Activated gamma-delta T cell treated with Interleukin-2 at 50 U/mL for 16 hours (primary cell): ENCODE measurements around the gene MAGI2.
"Not testable (repeated sequence)": the region's sequence is repeated elsewhere in the genome, so short reads cannot be mapped to it uniquely, and the experiment has no call there.

Source experiments
- DNase-seq: peaks from one replicate; pipeline ENCODE4 v3.0.0-alpha.2; 2020

Gene MAGI2

DNA sequence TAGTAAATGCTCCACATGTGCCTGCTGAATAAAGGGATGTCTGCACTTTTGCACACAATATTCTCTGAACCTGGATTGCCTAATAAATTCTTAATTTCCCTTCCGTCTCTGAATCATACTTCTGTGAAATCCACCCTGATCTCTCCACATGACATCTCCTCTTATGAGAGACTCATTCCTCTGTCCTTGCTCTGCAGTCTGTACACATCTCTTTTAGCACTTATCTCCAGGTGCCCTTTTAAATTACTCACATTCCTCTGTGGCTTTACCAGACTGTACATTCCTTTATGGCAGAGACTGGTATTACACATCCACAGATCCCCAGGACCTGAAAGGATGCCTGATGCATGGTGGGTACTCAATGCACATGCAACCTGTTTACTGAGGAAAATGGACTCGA, 1127.3 kb downstream of the MAGI2 start:
- DNase-seq = no peak

DNA sequence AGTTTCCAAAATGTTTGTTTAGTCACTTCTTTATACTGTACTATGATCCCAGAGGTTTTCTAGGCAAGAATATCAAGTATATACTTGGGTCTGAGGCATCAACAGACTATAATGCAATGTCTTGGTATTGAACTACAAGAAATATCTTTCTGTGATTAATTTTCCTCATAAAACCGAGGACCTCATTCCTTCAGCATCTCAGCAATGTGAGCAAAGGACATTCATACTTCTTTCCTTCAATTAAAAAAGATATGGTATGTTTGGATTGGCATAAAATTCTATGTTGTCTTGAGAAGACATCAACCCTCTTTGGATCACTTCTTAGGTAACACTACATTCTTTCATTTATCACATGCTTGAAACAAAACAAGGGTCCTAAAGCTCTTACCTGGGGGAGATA, 1130.3 kb downstream of the MAGI2 start:
- DNase-seq = no peak

DNA sequence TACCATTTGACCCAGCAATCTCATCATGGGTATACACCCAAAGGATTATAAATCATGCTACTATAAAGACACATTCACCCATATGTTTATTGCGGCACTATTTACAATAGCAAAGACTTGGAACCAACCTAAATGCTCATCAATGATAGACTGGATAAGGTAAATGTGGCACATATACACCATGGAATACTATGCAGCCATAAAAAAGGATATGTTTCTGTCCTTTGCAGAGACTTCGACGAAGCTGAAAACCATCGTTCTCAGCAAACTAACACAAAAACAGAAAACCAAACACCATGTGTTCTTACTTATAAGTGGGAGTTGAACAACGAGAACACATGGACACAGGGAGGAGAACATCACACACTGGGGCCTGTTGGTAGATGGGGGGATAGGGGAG, 1131.2 kb downstream of the MAGI2 start:
- not testable (repeated sequence) for DNase-seq

DNA sequence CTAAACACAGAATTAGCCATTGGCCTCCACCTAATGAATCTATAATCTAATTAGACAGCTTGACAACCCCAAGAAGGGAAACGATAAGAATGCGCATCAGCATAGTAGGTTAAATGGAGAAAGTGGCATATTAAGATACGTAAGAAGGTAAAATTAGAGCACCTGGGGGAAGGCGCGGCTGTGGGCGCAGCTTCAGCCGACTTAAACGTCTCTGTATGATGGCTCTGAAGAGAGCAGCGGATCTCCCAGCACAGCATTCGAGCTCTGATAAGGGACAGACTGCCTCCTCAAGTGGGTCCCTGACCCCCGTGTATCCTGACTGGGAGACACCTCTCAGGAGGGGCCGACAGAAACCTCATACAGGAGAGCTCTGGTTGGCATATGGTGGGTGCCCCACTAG, 1136.1 kb downstream of the MAGI2 start:
- no peak for DNase-seq

DNA sequence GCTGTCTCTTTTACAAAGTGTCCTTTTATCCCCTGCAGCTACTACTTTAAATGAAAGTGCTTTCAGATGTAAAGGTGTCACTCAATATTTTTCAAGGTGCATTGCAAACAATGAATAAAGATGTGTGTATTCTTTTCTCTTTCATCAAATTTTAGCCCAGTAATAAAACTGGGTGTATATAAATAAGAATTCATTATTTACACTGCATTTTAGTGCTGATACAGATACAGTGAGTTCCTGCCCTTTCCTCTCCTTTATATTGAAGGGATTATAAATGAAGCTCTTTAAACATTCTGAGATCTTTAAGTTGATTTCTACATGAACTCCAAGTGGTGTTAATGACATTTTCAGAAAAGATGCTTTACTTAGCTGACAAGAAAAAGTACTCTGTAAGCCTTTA, 1137.4 kb downstream of the MAGI2 start:
- no peak for DNase-seq

DNA sequence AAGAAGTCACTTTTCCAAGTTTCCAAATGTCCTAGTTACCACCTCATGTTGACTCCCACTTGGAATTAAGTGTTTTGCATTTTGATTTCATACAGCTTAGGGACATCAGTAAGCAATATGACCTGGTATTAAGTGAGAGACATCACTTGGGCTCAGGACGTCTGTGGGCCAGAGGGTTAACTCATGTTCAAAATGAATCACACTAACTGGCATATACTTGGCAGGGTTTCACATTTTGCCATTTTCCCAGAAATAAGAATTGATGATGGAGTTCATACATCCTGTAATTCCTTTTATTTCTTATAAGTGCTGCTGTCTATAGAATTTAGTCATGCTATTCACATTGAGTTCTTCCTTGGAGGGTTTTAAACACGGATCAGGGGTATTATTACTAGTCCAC, 1138.3 kb downstream of the MAGI2 start:
- DNase-seq = no peak

DNA sequence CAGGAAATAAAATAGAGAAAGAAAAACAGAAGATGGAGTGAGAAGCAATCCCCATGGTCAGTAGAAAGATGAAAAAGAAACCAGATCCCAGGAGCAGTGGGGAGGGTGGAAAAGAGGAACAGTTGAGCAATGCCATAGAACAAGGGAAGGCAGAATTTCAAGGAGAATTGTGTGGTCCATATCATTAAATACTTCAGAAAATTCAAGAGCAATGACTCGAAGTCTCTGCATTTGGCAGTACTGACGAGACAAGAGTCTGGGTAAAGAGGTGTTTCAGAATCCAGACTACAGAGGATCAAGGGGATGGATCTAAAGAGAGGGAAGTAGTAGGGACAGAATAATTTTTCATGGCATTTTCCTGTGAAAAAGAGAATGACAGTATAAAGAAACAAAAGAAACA, 1142.3 kb downstream of the MAGI2 start:
- DNase-seq = no peak

DNA sequence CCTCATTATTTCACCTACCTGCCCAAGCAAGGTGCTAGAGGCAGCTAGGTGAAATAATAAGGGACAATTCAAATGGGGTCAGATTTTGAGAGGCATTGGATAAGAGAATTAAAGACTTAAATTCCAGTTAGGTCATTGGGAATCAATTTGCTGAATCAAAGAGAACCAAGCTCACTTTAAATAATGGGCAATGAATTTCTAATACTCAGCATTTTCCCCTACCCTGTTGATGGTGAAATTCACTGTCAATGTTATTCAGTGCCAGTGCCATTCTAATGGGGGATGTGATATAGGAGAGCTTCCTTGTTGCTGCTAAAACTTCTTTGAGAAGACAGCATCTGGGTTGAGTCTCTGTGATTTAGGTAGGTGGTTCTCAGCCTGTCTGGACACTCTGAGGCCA, 1145.6 kb downstream of the MAGI2 start:
- DNase-seq = no peak

DNA sequence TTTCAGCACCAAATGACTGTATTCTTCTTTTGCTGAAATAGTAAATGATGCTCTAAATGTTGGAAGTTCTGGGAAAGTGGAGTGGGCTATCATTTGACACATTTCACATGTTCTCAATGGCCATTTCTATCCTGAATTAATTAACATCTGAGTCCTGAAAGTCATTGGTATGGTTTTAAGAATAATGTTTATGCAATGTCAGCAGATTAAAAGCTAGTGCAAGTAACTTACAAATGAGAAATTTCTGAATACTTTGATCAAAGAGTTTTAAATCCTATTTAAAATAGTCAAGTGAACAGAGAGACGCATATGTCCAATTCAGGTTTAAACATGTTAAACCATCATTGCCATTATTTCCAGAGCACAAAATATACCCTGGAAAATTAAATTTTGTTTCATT, 1146.8 kb downstream of the MAGI2 start:
- no peak for DNase-seq

DNA sequence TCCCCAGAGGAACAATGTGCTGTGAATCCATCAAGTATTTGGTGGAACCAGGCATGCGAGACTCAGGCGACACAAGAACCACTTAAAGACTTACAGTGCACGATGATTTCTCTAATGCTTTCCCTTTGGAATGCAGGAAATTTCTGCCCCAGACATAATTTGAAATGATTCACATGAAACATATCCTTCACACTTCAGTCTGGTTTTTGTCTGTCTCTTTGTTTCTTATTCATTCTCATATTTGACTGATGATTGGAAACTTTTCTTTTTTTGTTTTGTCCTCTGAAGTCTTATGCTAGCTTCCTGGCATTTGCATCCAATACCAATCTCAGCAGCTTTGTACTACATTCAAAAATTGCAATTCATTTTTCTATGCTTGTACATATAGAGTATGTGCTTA, 1152.1 kb downstream of the MAGI2 start:
- DNase-seq = no peak

DNA sequence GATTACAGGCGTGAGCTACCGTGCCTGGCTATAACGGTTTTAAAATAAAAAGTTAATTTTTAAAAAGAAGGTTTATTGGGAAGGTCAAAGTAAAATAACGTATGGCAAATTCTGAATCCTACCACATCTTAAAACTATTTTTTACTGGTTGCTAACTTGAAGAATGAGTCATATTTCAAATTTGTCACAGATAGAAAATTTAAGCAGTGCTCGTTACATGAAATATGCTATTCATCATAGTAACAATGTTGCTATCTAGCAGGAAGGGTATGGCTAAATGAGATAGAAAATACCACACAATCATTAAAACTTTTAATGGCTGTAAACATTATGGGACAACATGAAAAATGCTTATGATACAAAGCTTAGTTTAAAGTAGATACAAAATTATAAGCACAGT, 1154.4 kb downstream of the MAGI2 start:
- no peak for DNase-seq

DNA sequence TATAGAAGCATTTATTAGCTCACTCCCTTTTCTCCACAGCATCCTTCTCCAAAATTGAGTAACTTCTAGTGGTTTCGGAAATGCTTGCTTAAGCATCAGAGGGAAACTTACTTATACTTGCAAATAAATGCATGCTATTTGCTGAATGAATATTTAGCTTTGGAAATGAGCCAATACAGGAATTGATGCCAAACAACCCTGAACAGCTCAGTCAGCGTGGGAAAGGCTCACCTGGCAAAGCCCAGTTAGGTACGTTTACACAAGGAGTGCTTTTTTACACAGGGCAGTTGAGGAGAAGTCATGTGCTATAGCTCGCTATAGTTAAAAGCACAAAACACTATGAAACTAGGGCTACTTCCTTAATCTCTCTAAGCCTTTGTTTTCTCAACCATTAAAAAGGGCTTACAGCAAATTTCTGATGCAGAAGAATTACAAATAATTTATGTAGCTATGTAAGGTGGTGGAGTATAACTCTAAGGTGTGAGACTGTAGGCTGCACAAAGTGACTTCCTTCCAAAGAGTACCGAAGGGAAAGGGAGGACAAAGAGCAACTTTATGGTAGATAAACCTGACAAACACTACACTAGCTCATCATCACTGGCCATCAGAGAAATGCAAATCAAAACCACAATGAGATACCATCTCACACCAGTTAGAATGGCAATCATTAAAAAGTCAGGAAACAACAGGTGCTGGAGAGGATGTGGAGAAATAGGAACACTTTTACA, 1156.7 kb downstream of the MAGI2 start:
- no peak for DNase-seq

DNA sequence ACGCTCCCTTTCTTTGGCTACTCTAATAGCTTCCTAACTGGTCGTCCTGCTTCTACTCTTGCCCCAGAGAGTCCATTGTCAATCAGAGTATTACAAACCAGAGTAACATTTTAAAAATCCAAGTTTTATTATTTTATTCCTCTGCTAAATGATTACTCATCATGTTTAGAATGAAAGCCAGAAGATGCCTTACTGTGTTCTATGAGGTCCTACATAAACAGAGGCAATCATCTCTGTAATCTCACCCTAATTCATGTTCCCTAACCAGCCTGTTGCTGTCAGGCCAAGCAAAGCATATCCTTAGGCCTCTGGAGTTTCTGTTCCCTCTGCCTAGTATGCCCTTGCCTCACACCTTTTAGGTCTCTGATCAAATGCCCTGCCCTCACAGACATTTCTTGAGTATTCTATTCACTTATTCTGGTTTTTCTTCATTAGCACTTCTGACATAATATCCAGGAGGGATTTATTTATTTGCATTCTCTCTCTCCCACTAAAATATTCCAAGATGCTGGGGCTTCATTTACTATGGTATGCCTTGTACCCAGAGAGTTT, 1157.3 kb downstream of the MAGI2 start:
- no peak for DNase-seq

DNA sequence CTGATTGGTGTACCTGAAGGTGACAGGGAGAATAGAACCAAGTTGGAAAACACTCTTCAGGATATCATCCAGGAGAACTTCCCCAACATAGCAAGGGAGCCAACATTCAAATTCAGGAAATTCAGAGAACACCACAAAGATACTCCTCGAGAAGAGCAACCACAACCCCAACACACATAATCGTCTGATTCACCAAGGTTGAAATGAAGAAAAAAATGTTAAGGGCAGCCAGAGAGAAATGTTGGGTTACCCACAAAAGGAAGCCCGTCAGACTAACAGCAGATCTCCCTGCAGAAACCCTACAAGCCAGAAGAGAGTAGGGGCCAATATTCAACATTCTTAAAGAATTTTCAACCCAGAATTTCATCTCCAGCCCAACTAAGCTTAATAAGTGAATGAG, 1164.0 kb downstream of the MAGI2 start:
- not testable (repeated sequence) for DNase-seq

DNA sequence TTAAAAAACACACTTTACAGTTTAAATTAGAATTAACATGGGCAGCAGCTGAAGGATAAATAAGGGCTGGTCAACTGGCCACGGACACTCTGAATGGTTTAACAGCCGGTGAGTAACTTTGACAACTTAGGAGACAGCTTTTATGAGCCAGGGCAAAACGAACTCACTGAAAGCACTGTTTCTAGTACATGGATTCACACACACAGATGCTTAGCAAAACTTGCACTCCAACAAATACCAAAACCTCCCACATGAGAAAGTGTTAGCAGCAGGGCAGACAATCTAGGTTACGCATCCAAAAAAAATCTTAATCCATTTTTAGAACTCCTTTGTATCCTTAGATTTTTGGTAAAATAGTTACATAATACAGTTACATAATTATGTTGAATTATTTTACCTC, 1168.5 kb downstream of the MAGI2 start:
- DNase-seq = no peak

DNA sequence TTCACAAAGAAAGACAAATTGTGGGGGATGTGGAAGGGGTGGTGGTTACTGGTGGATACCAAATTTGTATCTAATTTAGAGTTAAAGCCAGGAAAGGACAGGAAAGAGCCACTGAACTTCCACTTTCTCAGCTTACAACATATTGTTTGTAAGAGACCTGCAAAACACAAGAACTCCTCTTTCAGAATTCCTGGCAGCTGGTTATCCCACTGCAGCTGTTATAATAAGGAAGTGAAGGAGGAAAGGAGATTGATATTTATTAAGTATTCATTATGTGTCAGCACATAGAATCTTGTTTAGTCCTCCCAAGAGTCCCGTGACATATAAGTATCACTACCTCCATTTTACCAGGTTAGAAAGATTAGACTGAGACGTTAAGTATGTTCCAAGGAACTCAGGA, 1173.2 kb downstream of the MAGI2 start:
- no peak for DNase-seq

DNA sequence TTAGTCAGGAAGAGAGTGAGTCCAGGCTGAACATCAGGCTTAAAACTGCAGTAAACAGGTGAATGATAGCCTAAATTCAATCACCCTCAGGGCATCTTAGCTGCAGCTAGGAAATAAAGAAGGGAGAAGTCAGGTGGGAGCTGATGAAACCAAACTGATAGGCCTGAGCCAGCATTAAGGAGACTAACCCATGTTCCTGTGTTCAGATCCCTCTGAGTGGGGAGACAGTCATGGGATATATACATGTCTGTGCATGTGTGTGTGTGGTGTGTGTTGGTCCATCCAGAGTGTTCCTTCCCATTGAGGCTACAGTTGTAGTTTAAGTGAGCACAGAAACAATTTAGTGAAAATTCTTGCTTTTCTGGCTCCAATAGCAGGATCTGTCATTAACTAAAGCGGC, 1174.0 kb downstream of the MAGI2 start:
- DNase-seq = no peak

DNA sequence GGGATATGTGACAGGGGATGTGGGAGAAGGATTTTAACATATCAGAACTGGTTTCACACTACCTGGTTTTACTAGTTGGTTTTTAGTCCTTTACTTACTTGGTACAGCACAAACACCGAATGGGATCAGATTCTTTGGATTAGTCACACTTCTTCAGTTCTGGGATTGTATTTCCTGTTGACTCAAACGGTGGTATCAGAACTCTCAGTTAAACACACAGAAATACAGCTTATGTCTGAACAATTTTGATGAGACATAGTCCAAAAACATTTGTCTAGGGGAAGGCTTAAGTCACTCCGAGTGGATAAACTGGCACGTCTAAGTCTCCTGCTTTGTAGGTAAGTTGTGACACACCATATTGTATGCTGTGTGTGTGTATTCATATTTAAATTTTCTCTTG, 1174.4 kb downstream of the MAGI2 start:
- no peak for DNase-seq

DNA sequence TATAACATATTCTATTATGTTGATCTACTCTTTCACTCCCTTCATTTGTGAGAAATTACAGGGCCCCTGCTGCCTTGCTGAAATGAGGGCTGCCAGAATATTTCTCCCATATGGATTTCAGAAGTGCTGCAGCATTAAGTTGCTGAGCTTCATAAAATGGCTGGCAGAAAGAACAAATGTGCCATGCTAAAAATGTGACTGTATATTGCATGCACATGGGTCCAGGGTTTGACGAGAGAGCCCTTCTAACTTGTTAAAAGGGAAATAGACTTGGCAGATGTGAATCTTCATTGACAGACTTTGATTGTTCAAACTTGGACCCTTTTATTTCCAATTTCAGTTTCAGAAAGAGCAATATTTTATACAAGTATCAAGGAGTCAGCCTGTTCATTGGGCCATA, 1186.3 kb downstream of the MAGI2 start:
- DNase-seq = no peak

DNA sequence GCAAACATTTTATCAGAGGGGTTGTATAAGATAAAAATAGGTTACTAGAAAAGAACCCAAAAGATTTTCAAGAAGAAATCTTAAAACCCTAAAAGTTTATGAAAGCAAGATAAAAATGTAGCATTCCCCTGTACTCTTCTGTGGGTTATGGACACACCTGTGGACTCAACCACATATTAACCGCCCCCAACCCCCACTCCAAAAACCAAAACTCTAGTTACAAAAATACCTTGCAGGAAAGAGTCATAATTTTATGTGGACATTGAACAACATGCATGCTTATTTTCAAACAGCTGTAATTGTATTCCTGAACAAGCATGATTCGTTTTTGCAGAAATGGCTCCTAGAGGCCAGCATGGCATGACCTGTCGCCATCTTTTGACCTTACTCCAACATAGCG, 1188.0 kb downstream of the MAGI2 start:
- no peak for DNase-seq

DNA sequence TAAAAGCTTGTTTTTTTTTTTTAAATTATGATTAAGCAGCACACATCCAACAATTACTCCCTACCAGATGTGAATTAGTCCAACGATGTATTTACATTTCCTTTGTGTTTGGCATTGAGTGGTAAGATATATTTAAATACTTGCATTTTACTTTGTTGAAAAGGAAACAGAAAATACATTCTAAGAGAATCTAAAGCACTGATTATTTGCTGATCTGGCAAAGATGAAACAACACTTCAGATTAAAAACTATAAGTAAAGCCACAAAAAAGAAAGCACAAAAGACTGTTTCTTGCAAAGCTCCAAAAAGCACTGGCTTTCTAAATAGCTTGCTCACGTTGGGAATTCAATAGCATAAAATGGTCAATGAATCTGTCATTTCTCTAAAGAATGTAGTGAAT, 1188.4 kb downstream of the MAGI2 start:
- DNase-seq = no peak

DNA sequence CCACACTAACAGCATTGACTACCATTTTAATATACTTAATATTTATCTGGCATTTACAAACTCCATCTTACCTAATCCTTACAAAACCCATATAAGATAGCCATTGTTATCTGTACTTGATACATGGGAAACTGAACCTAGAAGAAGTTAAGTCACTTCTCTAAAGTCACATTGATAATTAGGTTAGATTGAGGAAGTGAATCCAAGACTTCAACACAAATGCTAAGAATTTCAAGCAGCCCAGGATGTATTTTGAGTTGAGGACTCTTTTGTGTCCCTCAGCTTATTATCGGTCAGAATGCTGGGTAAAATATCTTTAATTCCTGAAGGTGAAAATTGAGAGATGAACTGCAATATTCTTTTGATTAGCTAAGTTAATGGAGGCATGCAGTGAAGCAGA, 1189.4 kb downstream of the MAGI2 start:
- DNase-seq = no peak

DNA sequence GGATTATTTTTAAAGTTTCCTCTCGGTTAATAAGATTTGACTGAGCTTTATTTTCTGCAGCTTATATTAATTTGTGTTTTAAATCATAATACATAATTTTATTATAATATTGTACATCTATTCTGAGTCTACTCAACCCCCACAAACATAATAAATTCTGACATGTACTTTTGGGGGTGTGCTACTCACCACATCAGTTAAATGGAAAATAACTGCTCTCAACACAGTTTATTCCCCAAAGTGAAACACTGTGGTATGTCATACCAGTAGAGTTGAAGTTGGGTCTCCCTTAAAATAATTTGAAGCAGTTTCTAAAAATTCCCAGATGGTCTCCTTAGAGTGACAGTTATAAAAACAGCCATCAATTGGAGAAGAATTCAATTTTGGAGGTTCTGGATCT, 1191.7 kb downstream of the MAGI2 start:
- no peak for DNase-seq

DNA sequence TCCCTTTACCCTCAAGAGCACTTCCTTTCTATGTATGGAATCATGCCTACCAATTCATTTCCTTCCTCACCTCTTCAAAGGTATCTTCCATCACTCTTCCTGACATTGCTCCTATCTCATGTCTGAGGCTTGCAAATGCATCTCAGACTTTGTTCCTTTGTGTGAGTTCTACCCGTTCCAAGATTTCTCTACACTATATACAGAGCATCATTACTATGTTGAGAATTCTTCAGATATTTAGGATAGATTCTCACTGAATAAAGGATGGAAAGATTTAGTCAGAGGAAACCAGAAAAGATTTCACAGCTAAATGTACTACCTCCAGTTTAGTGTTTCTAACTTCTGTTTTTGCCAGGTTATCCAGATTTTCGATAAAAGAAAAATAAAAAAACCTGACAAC, 1192.2 kb downstream of the MAGI2 start:
- DNase-seq = no peak

DNA sequence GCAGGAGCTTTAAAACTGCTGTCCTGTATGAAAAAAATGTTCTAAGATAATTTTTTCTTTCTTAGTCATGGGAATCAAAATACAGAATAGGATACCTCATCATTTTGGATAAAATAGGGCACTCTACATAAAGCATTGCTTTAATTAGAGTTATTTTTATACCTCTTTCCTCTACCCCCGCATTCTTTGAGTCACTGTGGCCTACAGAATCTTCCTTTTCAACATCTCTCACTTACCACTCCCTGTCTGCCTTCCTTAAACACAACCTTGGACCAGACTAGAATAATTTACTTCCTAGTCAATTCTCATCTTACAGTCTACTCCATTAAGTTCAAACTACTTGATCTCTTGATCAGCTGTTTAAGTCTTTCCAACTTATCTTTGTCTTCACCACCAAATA, 1192.6 kb downstream of the MAGI2 start:
- no peak for DNase-seq

DNA sequence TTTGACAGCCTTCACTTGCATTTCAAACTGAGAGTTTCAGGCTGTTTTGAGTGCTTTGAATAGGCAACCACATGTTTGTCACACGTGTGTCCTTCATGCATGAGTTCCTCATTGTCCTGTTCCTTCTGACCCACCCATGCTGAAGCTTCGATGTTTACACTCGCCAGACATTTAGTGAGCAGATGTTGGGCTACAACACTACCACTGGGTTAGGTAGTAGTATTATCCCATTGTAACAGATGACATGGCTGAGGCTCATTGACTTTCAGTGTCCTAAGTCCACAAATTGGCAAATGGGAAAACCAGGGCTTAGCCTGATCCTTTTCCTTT, 1198.8 kb downstream of the MAGI2 start:
- DNase-seq = no peak
